DOHH2 (cell line): ENCODE data around the gene PRR14.

Experiments
- EZH2phosphoT487 ChIP-seq: fragments of 200-600 bp; sonication (generic); IDR thresholded peaks from 2 replicates; pipeline ENCODE4 v1.6.1; 2017; ENCODE audit warnings: borderline replicate concordance, mild to moderate bottlenecking, antibody characterized with exemption, low read length, moderate library complexity, mixed read lengths
- TF ChIP-seq, protein P1 (sequence below): fragments of 200-600 bp; sonication (generic); IDR thresholded peaks from one replicate; pipeline ENCODE4 v1.5.1; 2014; ENCODE audit warnings: antibody characterized with exemption, mild to moderate bottlenecking, low read depth, low read length; ENCODE audit not compliant: poor library complexity, severe bottlenecking

- TF ChIP-seq, protein P1, sequence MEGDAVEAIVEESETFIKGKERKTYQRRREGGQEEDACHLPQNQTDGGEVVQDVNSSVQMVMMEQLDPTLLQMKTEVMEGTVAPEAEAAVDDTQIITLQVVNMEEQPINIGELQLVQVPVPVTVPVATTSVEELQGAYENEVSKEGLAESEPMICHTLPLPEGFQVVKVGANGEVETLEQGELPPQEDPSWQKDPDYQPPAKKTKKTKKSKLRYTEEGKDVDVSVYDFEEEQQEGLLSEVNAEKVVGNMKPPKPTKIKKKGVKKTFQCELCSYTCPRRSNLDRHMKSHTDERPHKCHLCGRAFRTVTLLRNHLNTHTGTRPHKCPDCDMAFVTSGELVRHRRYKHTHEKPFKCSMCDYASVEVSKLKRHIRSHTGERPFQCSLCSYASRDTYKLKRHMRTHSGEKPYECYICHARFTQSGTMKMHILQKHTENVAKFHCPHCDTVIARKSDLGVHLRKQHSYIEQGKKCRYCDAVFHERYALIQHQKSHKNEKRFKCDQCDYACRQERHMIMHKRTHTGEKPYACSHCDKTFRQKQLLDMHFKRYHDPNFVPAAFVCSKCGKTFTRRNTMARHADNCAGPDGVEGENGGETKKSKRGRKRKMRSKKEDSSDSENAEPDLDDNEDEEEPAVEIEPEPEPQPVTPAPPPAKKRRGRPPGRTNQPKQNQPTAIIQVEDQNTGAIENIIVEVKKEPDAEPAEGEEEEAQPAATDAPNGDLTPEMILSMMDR: no peak
- no peak for TF ChIP-seq EZH2phosphoT487
These were observed 9.9 kb downstream of the PRR14 start for GRCh38 chr16:30660424-30661261.
